HepG2 (cell line): ENCODE data around the gene TANGO6. TPM values are rescaled to one million over a fixed set of nuclear protein-coding genes. Genes with fewer than 3 reads are reported as not detected.

ENCODE experiments used
- ATF5 ChIP-seq: sonication (generic); formaldehyde crosslinking; IDR thresholded peaks from 2 replicates; pipeline ENCODE4 v1.4.0; 2020; ENCODE audit warnings: mild to moderate bottlenecking, low read depth, missing genetic modification reagents
- CSRNP2 ChIP-seq: sonication (generic); formaldehyde crosslinking; conservative IDR thresholded peaks from 2 replicates; pipeline ENCODE4 v1.8.0; 2022; ENCODE audit warnings: low read depth, missing genetic modification reagents
- PAF1 ChIP-seq: IDR thresholded peaks from 2 replicates; pipeline ENCODE4 v1.6.1; 2016; ENCODE audit warnings: missing genetic modification reagents, missing compliant biosample characterization
- PHF5A ChIP-seq: IDR thresholded peaks from one replicate; pipeline ENCODE4 v1.6.1; 2018; ENCODE audit warnings: low read depth, missing genetic modification reagents; ENCODE audit not compliant: unreplicated experiment
- SKIL ChIP-seq: sonication (generic); formaldehyde crosslinking; IDR thresholded peaks from 2 replicates; pipeline ENCODE4 v1.8.0; 2022; ENCODE audit warnings: missing genetic modification reagents, mild to moderate bottlenecking, moderate library complexity, borderline replicate concordance
- ZBTB2 ChIP-seq: sonication (generic); formaldehyde crosslinking; IDR thresholded peaks from 2 replicates; pipeline ENCODE4 v1.8.0; 2022; ENCODE audit warnings: low read depth, missing genetic modification reagents
- ZBTB26 ChIP-seq: IDR thresholded peaks from 2 replicates; pipeline ENCODE4 v1.6.1; 2016; ENCODE audit warnings: missing compliant biosample characterization, missing genetic modification reagents, borderline replicate concordance
- ZFP90 ChIP-seq: sonication (generic); formaldehyde crosslinking; IDR thresholded peaks from 2 replicates; pipeline ENCODE4 v1.8.0; 2022; ENCODE audit warnings: missing genetic modification reagents, mild to moderate bottlenecking, inconsistent platforms, borderline replicate concordance
- ZMAT5 ChIP-seq: sonication (generic); formaldehyde crosslinking; IDR thresholded peaks from 2 replicates; pipeline ENCODE4 v1.5.0; 2020; ENCODE audit warnings: mild to moderate bottlenecking, low read depth, missing genetic modification reagents, borderline replicate concordance
- ZNF335 ChIP-seq: sonication (generic); formaldehyde crosslinking; IDR thresholded peaks from 2 replicates; pipeline ENCODE4 v1.4.0; 2020; ENCODE audit warnings: missing genetic modification reagents
- ZNF414 ChIP-seq: sonication (generic); formaldehyde crosslinking; IDR thresholded peaks from 2 replicates; pipeline ENCODE4 v1.5.0; 2020; ENCODE audit warnings: missing genetic modification reagents
- ZNF674 ChIP-seq: sonication (generic); formaldehyde crosslinking; IDR thresholded peaks from 2 replicates; pipeline ENCODE4 v1.5.0; 2020; ENCODE audit warnings: low read depth, mild to moderate bottlenecking, missing genetic modification reagents
- ZNF704 ChIP-seq: sonication (generic); formaldehyde crosslinking; IDR thresholded peaks from 2 replicates; pipeline ENCODE4 v1.8.1; 2023; ENCODE audit warnings: mild to moderate bottlenecking, inconsistent platforms, moderate library complexity, missing genetic modification reagents, borderline replicate concordance
- ZNF75D ChIP-seq: sonication (generic); formaldehyde crosslinking; IDR thresholded peaks from 2 replicates; pipeline ENCODE4 v1.8.1; 2023; ENCODE audit warnings: missing genetic modification reagents, mild to moderate bottlenecking, borderline replicate concordance
- polyA plus RNA-seq, 8 experiments: library from polyadenylated mRNA; depleted of rRNA in 3 of 8; stranded (reverse) in 7 of 8; unstranded in 1 of 8; fragments of >200 nt; fragmentation: Illumina TruSeq in 4 of 8; extraction: Trizol in 4 of 8; gene quantifications; 2 replicates each; pipeline versions ENCODE4 v1.2.1 to v1.2.3, GENCODE V29; 2011 to 2016; ENCODE audit warnings: low read depth in 4 of 8, missing spikeins in 1 of 8, mixed read lengths in 1 of 8; ENCODE audit not compliant: insufficient read depth in 1 of 8
- total RNA-seq, 5 experiments: library from RNA; depleted of rRNA; stranded (reverse); fragments of >200 nt; fragmentation: Illumina TruSeq; extraction: Trizol; gene quantifications; 2 replicates each; pipeline ENCODE4 v1.2.3, GENCODE V29; 2016; ENCODE audit warnings: low read depth in 1 of 5

TANGO6 gene
- total and polyA plus RNA-seq, 2 of the 13 experiments (the other 11 are each of a cell fraction or from before 2014, with no cell fraction given), result 7.2 to 13.3 TPM

- TF ChIP-seq CSRNP2 (CRISPR knock-in tag) (no peak), ZFP90 (CRISPR knock-in tag) (no peak; the same call in 1 of the 2 replicates), PHF5A (CRISPR knock-in tag) (no peak), ZNF414 (CRISPR knock-in tag) (peak; percentile 94), ZNF674 (peak; percentile 33; the same call in 1 of the 2 replicates), ZBTB26 (CRISPR knock-in tag) (peak; percentile 74; the same call in 1 of the 2 replicates), ZNF75D (CRISPR knock-in tag) (peak; percentile 76; the same call in 1 of the 2 replicates), SKIL (CRISPR knock-in tag) (no peak), ZMAT5 (CRISPR knock-in tag) (no peak), ZBTB2 (CRISPR knock-in tag) (no peak), ZNF704 (CRISPR knock-in tag) (peak; percentile 76; the same call in 1 of the 2 replicates), ZNF335 (CRISPR knock-in tag) (peak; percentile 91; the same call in 1 of the 2 replicates), PAF1 (no peak), ATF5 (peak; percentile 95; the same call in 1 of the 2 replicates)
Observed at GRCh38 chr16:68843482-68844210, at the start of gene TANGO6 (continued).
